Measurements from ENCODE around the gene BRINP1.

- TF ChIP-seq POLR2AphosphoS5 (IDR thresholded peaks at IDR 0.05) (no peak), CTCF (IDR thresholded peaks at IDR 0.05) (no peak), POLR2A (IDR thresholded peaks at IDR 0.05) (no peak), EP300 (IDR thresholded peaks at IDR 0.05) (no peak)
Measured at GRCh38 chr9:119121899-119122298, 247.3 kb downstream of the BRINP1 start.

Measured in suprapubic skin (tissue), 4 donors.